ENCODE results near the gene CLEC4D.
"Not testable (repeated sequence)": the region's sequence is repeated elsewhere in the genome, so short reads cannot be mapped to it uniquely, and the experiment has no call there.

The CLEC4D gene

DNA sequence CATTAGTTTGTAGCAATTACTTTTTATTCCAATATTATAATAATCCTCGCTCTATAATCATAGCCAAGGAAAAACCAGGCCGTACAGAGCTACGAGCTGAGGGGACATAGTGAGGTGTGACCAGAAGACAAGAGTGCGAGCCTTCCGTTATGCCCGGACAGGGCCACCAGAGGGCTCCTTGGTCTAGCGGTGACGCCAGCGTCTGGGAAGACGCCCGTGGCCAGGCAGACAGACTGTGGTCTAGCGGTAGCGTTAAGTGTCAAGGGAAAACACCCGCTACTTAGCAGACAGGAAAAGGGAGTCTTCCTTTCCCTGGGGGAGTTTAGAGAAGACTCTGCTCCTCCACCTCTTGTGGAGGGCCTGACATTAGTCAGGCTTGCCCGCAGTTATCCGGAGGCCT is 24.5 kb downstream of the CLEC4D start:
- DNase-seq = not testable (repeated sequence)

DNA sequence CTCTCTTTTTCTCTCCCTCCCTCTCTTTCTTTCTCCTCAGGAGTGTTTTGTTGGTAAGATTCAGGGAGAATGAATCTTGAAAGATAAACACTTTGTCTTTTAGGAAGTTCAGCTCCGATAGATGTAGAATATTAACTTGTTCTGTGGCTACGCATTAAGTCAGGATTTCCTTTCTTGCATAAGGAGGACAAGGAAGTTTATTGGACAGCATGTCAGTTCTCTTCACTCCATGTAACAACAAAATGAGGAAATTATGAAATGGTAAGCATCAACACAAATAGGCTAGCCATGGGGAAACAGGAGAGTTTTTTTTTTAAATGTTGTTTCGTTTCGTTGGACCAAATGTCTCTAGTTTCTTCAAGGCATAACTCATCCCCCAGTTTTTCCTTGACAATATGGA is 27.5 kb downstream of the CLEC4D start, which contains the start of gene CLEC4E:
Gene CLEC4E, minus strand, starts transcription at position 75 of the 400 bp plus-strand sequence. CDS start 108 bp downstream, outside the sequence.
- not testable (repeated sequence) for DNase-seq

DNA sequence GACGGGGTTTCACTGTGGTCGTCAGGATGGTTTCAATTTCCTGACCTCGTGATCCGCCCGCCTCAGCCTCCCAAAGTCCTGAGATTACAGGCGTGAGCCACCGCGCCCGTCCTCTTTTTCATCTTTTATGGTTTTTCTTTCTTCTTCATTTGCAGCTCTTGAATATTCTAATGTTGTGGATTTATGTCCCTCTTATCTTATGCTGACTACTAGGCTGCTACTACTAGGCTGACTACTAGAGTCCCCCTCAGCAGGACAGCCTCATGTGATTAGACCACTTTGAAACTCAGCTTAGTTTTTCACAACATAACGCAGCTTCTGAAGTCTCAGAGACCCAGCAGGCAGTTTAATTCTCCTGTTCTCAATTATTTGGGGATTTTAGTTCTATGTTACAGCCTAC is 28.3 kb downstream of the CLEC4D start:
- no peak for DNase-seq

DNA sequence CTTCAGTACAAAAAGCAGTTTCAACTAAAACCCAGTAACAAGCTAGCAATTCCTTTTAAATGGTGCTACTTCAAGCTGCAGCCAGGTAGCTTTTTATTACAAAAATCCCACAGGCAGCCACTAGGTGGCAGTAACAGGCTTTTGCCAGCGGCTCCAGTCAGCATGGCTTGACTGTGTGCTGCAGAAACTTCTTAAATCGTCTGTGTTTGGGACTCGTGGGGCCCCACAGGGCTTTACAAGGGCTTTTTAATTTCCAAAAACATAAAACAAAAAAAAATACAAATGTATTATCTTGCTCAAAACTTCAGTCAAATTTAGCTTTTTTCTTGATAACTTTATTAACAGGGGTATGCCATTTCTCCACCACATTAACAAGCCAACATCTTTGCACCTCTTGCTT is 31.0 kb downstream of the CLEC4D start:
- peak; percentile 76 for DNase-seq

DNA sequence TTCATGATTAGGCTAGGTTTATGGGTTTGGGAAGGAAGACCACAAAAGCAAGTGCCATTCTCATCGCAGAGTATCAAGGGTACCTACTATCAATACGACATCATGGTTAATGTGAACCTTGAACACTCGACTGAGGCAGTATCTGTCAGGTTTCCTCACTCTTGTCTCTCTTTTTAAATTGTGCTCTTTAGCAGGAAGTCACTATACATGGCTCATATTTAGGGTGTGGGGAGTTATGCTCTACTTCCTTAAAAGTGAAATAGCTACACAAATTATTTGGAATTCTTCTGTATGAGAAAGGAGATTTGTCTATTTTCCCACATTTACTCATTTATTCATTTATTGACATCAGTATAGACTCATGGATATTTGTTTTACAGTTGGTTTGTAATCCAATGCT is 33.3 kb downstream of the CLEC4D start:
- no peak for DNase-seq

DNA sequence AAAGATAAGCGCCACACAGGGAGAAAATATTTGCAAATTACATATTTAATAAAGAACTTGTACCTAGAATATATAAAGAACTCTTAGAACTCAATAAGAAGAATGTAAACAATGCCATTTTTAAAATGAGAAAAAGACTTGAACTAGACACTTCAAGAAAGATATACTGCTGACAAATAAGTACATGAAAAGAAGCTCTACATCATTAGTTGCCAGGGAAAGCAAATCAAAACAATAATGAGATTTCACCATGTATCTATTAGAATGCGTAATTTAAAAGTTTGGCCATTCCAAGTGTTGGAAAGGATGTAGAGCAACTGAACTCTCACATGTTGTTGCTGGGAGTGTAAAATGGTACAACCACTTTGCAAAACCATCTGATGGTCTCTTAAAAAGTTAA is 34.3 kb downstream of the CLEC4D start:
- DNase-seq = no peak

DNA sequence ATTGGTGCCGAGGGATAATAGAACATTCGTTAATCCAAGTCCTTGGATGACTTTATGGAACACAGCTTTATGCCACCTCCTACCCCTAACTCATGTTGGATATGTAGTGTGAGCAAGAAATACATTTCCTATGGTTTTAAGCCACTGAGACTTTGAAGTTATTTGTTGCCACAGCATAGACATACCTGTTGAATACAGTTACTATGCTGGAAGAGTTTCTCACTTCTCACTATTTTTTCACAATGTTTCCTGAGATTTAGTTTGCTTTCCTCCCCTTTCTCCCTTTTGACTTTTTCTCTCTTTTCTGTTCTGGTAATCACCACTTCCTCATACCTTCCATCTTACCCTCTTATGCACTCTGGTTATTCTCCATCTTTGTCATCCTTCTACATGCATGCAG is 34.9 kb downstream of the CLEC4D start:
- DNase-seq = no peak

DNA sequence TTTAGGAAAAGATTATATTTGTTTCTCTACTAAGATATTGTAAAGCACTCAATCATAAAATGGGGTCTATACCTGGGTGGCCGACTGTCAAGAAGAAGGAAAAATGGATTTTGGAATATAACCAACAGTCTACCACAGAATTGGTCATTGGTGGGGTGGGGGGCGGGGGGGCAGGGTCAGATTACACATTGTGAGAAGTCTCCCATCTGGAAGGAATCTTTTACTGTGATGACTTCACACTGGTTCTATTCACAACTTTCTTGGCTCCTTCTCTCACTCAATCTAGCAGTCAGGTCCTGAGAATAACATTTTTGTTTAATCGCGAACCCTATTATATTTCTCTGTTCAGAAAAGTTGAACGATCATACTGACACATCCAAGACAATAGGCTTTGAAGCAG is 36.1 kb downstream of the CLEC4D start:
- DNase-seq = no peak

DNA sequence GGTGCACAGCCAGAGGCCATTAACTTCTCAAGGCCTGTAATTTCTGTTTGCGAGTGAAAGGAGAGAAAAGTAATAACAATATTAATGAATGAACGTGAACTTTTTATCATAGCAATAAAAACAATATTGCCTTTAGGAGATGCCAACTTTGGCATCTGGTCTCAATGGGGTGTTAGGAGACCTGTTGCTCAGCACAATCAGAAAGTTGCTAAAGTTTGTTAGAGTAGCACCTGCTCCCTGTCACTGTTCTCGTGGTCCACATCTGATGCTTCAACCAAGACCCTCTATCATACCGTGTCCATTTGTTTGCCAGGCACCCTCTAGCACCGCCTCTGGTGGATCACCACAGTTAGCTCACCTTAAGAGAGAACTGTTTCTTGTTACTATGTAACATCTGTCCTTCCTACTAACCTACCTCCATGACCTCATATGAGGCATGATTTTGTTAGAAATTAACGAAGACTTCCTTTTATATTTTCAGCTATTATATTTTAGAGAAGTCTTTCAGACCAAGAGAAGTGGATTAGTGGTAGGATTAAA is 39.9 kb downstream of the CLEC4D start:
- DNase-seq = no peak

DNA sequence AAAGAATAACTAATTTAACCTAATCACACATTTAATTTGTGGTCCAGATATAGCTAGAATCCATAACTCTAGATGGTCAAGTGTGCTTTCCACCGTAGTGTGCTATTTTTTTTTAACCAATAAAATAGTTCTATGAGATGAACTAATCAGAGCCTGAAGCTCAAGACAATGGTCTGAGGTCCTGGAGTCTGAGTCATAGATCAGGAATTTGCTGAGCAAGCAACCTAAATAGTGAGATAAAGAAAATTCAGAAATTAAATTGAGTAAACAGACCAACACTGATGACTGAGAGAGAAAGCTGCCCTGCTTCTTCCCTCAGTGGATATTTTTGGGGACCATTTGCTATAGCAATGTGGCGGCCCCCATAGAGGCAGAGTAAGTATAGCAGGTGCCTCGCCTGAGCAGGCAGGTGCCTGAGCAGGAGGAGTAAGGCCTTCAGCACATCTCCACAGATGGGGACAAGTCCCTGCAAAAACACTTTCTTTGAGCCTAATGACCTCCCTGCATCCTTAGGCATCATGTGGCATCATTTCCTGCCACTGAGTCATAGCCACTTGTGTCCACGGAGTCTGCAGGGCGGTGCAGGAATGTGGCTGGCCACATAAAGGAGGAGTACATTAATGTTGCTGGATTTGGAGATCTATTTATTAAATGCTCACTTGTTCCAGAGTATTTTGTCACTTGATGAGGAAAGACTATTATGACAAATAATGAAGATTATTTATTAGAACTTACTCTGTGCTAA is 41.3 kb downstream of the CLEC4D start:
- DNase-seq = no peak

DNA sequence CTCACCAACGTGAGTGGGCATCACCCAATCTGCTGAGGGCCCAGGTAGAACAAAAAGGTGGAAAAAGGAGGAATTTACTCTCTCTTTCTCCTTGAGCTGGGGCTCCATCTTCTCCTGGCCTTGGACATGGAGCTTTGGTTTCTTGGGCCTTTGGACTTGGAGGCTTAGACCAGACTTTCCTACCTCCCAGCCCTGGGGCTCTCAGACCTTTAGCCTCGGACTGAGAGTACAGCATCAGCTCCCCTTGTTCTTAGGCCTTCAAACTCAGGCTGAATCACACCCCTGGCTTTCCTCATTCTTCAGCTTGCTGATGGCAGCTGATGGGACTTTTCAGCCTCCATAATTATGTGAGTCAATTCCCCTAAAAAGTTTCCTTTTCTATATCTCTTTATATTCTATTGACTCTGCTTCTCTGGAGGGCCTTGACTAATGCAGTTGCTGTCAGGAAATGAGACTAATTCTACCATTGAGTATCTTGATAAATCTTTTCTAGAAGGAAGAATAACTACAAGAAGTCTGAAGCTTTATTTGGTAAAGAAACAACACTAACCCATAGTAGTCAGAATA is 43.3 kb downstream of the CLEC4D start:
- no peak for DNase-seq

DNA sequence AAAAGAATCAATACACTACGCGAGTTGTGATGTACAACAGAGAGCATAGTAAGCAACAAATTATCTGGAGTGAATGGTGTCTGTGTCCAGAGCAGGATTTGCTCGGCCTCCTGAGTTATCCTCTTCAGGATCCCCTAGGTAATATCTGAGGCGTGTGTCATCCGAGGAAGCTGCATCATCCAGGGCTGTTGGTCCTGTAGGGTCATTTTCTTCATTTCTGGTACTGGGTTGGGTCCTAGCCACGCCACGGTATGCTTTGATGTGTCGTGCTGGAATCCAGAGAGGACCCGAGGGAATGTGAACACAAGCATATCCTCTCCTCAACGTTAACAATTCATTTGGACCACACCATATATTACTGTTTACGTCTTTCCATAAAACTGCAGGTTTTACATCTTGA is 46.4 kb downstream of the CLEC4D start:
- DNase-seq = no peak

DNA sequence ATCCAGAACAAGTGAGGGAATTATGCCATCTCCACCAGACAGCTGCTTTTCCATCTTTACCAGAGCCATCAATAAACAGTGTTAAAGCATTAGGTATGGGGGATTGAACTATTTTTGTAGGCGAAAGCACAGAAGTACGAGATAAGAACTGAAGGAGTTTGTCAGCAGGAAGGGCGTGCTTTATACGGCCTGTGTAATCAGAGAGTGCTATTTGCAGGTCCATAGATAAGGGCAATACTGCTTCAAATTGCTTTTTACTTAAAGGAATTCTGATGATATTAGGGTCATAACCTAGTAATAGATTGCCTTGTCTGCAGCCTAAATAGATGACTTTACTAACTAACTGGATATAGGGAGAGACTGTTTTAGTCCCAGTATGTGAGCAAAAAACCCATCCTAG is 47.7 kb downstream of the CLEC4D start:
- DNase-seq = no peak

DNA sequence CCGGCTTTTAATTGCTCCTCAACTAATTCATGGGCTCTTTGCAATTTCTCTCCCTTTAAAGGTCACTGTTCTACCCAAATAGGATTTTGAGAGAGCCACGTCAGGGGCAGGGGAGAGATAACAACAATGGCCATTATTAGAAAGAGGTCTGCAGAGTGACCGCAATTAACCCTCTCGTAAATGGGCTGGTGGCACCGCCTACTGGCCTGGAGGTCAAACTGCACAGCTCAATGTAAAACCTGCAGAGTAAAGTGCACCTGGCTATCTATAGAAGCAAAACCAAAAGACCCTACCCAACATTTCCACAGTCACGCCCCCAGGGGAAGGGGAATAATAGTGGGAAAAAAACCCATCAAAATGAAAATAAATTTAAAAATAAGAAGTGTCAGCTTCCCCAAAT is 49.0 kb downstream of the CLEC4D start:
- DNase-seq = no peak

DNA sequence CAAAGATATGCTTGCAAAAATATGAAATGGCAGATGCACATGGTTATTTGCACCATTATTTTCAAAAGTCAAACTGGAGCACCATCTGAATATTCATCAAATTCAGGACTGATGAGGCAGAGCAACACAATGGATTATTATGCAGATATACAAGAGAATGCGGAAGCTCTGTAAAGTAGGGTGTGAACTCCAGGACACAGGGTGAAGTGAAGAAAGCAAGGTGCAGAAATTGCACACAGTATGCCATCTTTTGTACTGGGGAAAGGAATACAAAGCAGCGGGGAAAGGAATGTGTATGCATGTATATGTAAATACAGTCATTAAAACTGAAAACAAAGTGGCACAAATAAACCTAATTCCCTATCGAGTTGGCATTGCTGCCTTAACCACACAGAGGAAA is 50.1 kb downstream of the CLEC4D start:
- DNase-seq = no peak

DNA sequence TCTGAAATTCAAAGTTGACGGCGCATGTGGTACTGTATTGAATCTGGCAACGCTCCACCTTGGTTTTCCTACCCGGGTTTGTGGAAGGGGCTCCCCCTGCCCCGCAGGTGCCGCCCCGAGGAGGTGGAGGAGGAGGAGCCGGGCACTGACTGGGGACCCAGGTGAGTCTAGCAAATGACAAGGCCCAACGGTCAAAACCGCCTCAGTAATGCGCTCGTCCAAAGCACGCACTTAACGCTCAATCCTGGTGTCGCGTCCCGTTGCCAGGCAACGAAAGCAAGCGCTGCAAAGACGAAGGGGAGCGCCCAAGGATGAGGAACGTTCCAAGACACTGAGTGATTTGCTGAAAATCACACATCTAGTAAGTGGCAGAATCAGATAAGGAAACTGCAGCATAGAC is 51.4 kb downstream of the CLEC4D start:
- DNase-seq = no peak

DNA sequence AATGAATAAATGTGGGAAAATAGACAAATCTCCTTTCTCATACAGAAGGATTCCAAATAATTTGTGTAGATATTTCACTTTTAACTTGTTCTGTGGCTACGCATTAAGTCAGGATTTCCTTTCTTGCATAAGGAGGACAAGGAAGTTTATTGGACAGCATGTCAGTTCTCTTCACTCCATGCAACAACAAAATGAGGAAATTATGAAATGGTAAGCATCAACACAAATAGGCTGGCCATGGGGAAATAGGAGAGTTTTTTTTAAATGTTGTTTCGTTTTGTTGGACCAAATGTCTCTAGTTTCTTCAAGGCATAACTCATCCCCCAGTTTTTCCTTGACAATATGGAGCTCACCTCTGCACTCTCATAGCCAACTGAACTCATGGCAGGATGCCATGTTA is 52.7 kb downstream of the CLEC4D start:
- DNase-seq = not testable (repeated sequence)

DNA sequence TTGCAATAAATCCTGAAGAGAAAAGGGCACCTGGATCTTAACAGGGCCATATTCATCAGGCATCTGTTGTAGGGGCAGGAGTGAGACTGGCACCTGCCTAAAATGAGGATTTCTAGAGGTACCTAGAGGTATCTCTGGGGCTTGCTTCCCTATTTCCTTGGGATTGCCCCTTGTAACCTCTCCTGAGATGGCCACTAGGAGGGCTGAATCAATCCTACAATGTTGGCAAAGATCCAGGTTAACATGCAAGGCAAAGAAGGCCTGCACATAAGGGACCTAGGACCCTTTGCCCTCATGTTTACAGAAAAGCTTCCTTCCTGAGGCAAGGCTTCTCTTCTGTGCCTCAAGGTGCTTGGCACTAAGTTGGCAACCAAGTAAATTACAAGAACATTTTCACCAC is 53.2 kb downstream of the CLEC4D start:
- no peak for DNase-seq

Data from CD4-positive, alpha-beta T cell treated with Interleukin-10 for 1 hour (primary cell).